Vagina (tissue), 2 donors: ENCODE measurements around the gene ARID5A.

Experiments used
- CTCF ChIP-seq, 3 experiments: fragments of 450-650 bp in 2 of 3; fragments of 200-600 bp in 1 of 3; sonication (generic) in 1 of 3; IDR thresholded peaks; one replicate each; pipeline ENCODE4 v1.5.1; 2017 to 2019; ENCODE audit warnings: antibody characterized with exemption in 3 of 3, mild to moderate bottlenecking in 2 of 3, moderate library complexity in 2 of 3
- POLR2A ChIP-seq, 2 donors: fragments of 450-650 bp; IDR thresholded peaks; one replicate each; pipeline ENCODE4 v1.6.1; 2017; ENCODE audit warnings: antibody characterized with exemption in 2 of 2, mild to moderate bottlenecking in 2 of 2, moderate library complexity in 2 of 2

- TF ChIP-seq CTCF (IDR thresholded peaks at IDR 0.05) (no peak), POLR2A (IDR thresholded peaks at IDR 0.05) (no peak)
Observed at GRCh38 chr2:96558485-96558884, 21.9 kb downstream of the ARID5A start.
